Measurements from ENCODE around the gene EML4.
"Not testable (repeated sequence)": the region's sequence is repeated elsewhere in the genome, so short reads cannot be mapped to it uniquely, and the experiment has no call there.

Gene EML4

GRCh38 chr2:42169100-42169873, at the start of gene EML4:
EML4 (plus strand) TSS chr2:42169353; CDS start chr2:42169612, 259 bp downstream.
- DNase-seq (ENCODE audit: low spot score), result peak; percentile 88

GRCh38 chr2:42123426-42123825, 45.7 kb upstream of the EML4 start:
- DNase-seq (ENCODE audit: low spot score), result no peak

- peak; percentile 65 for DNase-seq (ENCODE audit: low spot score)
Observed at GRCh38 chr2:42124011-42124785, 45.0 kb upstream of the EML4 start.

- no peak for DNase-seq (ENCODE audit: low spot score)
Observed at GRCh38 chr2:42125841-42126594, 43.1 kb upstream of the EML4 start.

GRCh38 chr2:42126873-42127272, 42.3 kb upstream of the EML4 start:
- not testable (repeated sequence) for DNase-seq (ENCODE audit: low spot score)

GRCh38 chr2:42127425-42128424, 41.4 kb upstream of the EML4 start:
- peak; percentile 54 for DNase-seq (ENCODE audit: low spot score)

GRCh38 chr2:42128721-42129486, 40.2 kb upstream of the EML4 start:
- no peak for DNase-seq (ENCODE audit: low spot score)

GRCh38 chr2:42129487-42129852, 39.7 kb upstream of the EML4 start:
- no peak for DNase-seq (ENCODE audit: low spot score)

- no peak for DNase-seq (ENCODE audit: low spot score)
Observed at GRCh38 chr2:42129947-42130346, 39.2 kb upstream of the EML4 start.

GRCh38 chr2:42130858-42131257, 38.3 kb upstream of the EML4 start:
- not testable (repeated sequence) for DNase-seq (ENCODE audit: low spot score)

GRCh38 chr2:42132191-42132965, 36.8 kb upstream of the EML4 start:
- DNase-seq (ENCODE audit: low spot score), result no peak

- peak; percentile 94 for DNase-seq (ENCODE audit: low spot score)
Observed at GRCh38 chr2:42132966-42133641, 36.0 kb upstream of the EML4 start.

- no peak for DNase-seq (ENCODE audit: low spot score)
Observed at GRCh38 chr2:42133771-42134195, 35.4 kb upstream of the EML4 start.

GRCh38 chr2:42134401-42134932, 34.7 kb upstream of the EML4 start:
- DNase-seq (ENCODE audit: low spot score), result not testable (repeated sequence)

- DNase-seq (ENCODE audit: low spot score), result no peak
Observed at GRCh38 chr2:42135381-42136312, 33.5 kb upstream of the EML4 start.

- no peak for DNase-seq (ENCODE audit: low spot score)
Observed at GRCh38 chr2:42136782-42137124, 32.4 kb upstream of the EML4 start.

- DNase-seq (ENCODE audit: low spot score), result no peak
Observed at GRCh38 chr2:42137125-42137841, 31.9 kb upstream of the EML4 start.

Data from CD4-positive, alpha-beta T cell treated with Interleukin-6 at 100 ng/mL for 8 hours (primary cell).